GM19193 (cell line): ENCODE measurements around the gene ANXA2.

Experiments used
- POLR2A ChIP-seq: IDR thresholded peaks from 4 replicates; pipeline ENCODE4 v1.6.1; 2011; ENCODE audit not compliant: insufficient read depth, insufficient read length; ENCODE audit errors: extremely low read depth

The ANXA2 gene

GRCh38 chr15:60414016-60414682 lies 16.4 kb upstream of the ANXA2 start:
- TF ChIP-seq POLR2A = no peak

- TF ChIP-seq POLR2A = no peak
Observed at GRCh38 chr15:60413231-60413824, 15.5 kb upstream of the ANXA2 start.

- TF ChIP-seq POLR2A = no peak
Observed at GRCh38 chr15:60411774-60412425, 14.1 kb upstream of the ANXA2 start.

- no peak for TF ChIP-seq POLR2A
Observed at GRCh38 chr15:60408463-60408981, 10.7 kb upstream of the ANXA2 start.

GRCh38 chr15:60407415-60407805 lies 9.6 kb upstream of the ANXA2 start:
- no peak for TF ChIP-seq POLR2A

GRCh38 chr15:60406513-60407414 lies 9.0 kb upstream of the ANXA2 start:
- no peak for TF ChIP-seq POLR2A

- TF ChIP-seq POLR2A = no peak
Observed at GRCh38 chr15:60405399-60405798, 7.6 kb upstream of the ANXA2 start.

- TF ChIP-seq POLR2A = no peak
Observed at GRCh38 chr15:60400944-60401343, 3.2 kb upstream of the ANXA2 start.

- no peak for TF ChIP-seq POLR2A
Observed at GRCh38 chr15:60399931-60400330, 2.1 kb upstream of the ANXA2 start.

- no peak for TF ChIP-seq POLR2A
Observed at GRCh38 chr15:60399246-60399915, 1.6 kb upstream of the ANXA2 start.

GRCh38 chr15:60396958-60397771 lies 621 bp downstream of the ANXA2 start:
- no peak for TF ChIP-seq POLR2A

GRCh38 chr15:60396560-60396957 lies 1.2 kb downstream of the ANXA2 start:
- TF ChIP-seq POLR2A = no peak

- TF ChIP-seq POLR2A = no peak
Observed at GRCh38 chr15:60396100-60396499, 1.7 kb downstream of the ANXA2 start.
